Peyer's patch (tissue), 4 donors: ENCODE data around the gene STK10.

Experiments used
- CTCF ChIP-seq, 6 experiments: fragments of 450-650 bp in 4 of 6; fragments of 200-600 bp in 2 of 6; sonication (generic) in 1 of 6; IDR thresholded peaks; one replicate each; pipeline ENCODE4 v1.5.1; 2017 to 2019; ENCODE audit warnings: antibody characterized with exemption in 6 of 6, mild to moderate bottlenecking in 3 of 6, moderate library complexity in 1 of 6
- POLR2A ChIP-seq, 2 donors: fragments of 450-650 bp; IDR thresholded peaks; one replicate each; pipeline ENCODE4 v1.5.1; 2017; ENCODE audit warnings: antibody characterized with exemption in 2 of 2, mild to moderate bottlenecking in 2 of 2, moderate library complexity in 2 of 2

- TF ChIP-seq CTCF (IDR thresholded peaks at IDR 0.05), result no peak
- no peak for TF ChIP-seq POLR2A (IDR thresholded peaks at IDR 0.05)
These were observed 31.5 kb downstream of the STK10 start for GRCh38 chr5:172156541-172156994.
